Fibroblast of lung (primary cell): ENCODE results near the gene PSPC1.

Source experiments
- EZH2 ChIP-seq: IDR thresholded peaks from 2 replicates; pipeline ENCODE4 v1.5.1; 2012; ENCODE audit warnings: low read length, control low read depth, mild to moderate bottlenecking; ENCODE audit errors: missing control alignments
- TF ChIP-seq, protein P1 (sequence below), 2 donors: IDR thresholded peaks in 1 of 2; conservative IDR thresholded peaks in 1 of 2; 1 replicate in 1 of 2; 2 replicates in 1 of 2; pipeline ENCODE4 v1.5.1; 2011 to 2012; ENCODE audit warnings: low read length in 2 of 2, control low read depth in 1 of 2, inconsistent platforms in 1 of 2, low read depth in 1 of 2, mild to moderate bottlenecking in 1 of 2

DNA sequence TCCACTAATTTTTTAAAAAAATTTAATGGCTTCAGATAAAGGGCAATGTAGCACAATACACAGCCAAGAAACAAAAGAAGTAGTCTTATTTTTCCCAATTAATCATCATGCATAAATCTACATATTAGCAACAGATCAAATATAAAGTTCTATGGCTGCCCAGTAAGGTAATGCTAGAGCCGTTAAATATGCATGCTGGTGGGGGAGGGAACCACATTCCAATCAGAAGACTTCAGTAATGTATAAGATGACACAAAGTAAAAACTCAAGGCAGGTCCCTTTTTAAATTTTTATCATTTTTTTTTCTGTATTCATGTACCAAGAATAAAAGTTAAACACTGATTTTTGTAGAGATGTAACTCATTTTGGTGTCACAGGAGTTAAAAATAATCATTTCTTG, 87.3 kb downstream of the PSPC1 start:
- TF ChIP-seq, protein P1, sequence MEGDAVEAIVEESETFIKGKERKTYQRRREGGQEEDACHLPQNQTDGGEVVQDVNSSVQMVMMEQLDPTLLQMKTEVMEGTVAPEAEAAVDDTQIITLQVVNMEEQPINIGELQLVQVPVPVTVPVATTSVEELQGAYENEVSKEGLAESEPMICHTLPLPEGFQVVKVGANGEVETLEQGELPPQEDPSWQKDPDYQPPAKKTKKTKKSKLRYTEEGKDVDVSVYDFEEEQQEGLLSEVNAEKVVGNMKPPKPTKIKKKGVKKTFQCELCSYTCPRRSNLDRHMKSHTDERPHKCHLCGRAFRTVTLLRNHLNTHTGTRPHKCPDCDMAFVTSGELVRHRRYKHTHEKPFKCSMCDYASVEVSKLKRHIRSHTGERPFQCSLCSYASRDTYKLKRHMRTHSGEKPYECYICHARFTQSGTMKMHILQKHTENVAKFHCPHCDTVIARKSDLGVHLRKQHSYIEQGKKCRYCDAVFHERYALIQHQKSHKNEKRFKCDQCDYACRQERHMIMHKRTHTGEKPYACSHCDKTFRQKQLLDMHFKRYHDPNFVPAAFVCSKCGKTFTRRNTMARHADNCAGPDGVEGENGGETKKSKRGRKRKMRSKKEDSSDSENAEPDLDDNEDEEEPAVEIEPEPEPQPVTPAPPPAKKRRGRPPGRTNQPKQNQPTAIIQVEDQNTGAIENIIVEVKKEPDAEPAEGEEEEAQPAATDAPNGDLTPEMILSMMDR (conservative IDR thresholded peaks at IDR 0.05 in 1 of 2, IDR thresholded peaks at IDR 0.05 in 1 of 2; ENCODE audit: low read depth in 1 of 2, low read length in 2 of 2): no peak
- no peak for TF ChIP-seq EZH2
